HepG2 (cell line): ENCODE measurements around the gene ABCB8. TPM values are rescaled to one million over a fixed set of nuclear protein-coding genes. Genes with fewer than 3 reads are reported as not detected.

Experiments
- CC2D1A ChIP-seq: sonication (generic); formaldehyde crosslinking; IDR thresholded peaks from 2 replicates; pipeline ENCODE4 v1.8.1; 2023; ENCODE audit warnings: mild to moderate bottlenecking, missing genetic modification reagents
- EED ChIP-seq: sonication (generic); formaldehyde crosslinking; IDR thresholded peaks from 2 replicates; pipeline ENCODE4 v1.5.0; 2020; ENCODE audit warnings: mild to moderate bottlenecking, missing genetic modification reagents
- ETV5 ChIP-seq: IDR thresholded peaks from 2 replicates; pipeline ENCODE4 v1.6.1; 2018; ENCODE audit warnings: missing biosample characterization, missing genetic modification reagents, inconsistent platforms, borderline replicate concordance
- EZH2 ChIP-seq: conservative IDR thresholded peaks from 2 replicates; pipeline ENCODE4 v1.6.1; 2012; ENCODE audit warnings: mild to moderate bottlenecking, low read depth, low read length, moderate library complexity
- GLI4 ChIP-seq: sonication (generic); formaldehyde crosslinking; IDR thresholded peaks from 2 replicates; pipeline ENCODE4 v1.5.1; 2020; ENCODE audit warnings: missing genetic modification reagents, mild to moderate bottlenecking, moderate library complexity, borderline replicate concordance
- HNRNPLL ChIP-seq: fragments of 200-400 bp; formaldehyde crosslinking; IDR thresholded peaks from 2 replicates; pipeline ENCODE4 v1.6.1; 2017; ENCODE audit warnings: mild to moderate bottlenecking, low read depth, low read length; ENCODE audit not compliant: poor library complexity, severe bottlenecking
- JDP2 ChIP-seq: sonication (generic); formaldehyde crosslinking; IDR thresholded peaks from 2 replicates; pipeline ENCODE4 v1.8.1; 2022; ENCODE audit warnings: missing genetic modification reagents, borderline replicate concordance
- KMT2A ChIP-seq: sonication (generic); formaldehyde crosslinking; IDR thresholded peaks from 2 replicates; pipeline ENCODE4 v1.4.0; 2020; ENCODE audit warnings: missing genetic modification reagents
- MED8 ChIP-seq: sonication (generic); formaldehyde crosslinking; IDR thresholded peaks from 2 replicates; pipeline ENCODE4 v1.8.1; 2023; ENCODE audit warnings: mild to moderate bottlenecking, missing genetic modification reagents; ENCODE audit not compliant: insufficient replicate concordance
- MXD4 ChIP-seq: IDR thresholded peaks from 2 replicates; pipeline ENCODE4 v1.6.1; 2016; ENCODE audit warnings: mild to moderate bottlenecking, missing biosample characterization, missing genetic modification reagents
- PHF8 ChIP-seq: sonication (generic); formaldehyde crosslinking; IDR thresholded peaks from 2 replicates; pipeline ENCODE4 v1.5.0; 2020; ENCODE audit warnings: missing genetic modification reagents
- SIX4 ChIP-seq: sonication (generic); formaldehyde crosslinking; IDR thresholded peaks from 2 replicates; pipeline ENCODE4 v1.4.0; 2020; ENCODE audit warnings: missing genetic modification reagents
- SRSF9 ChIP-seq: fragments of 200-400 bp; formaldehyde crosslinking; IDR thresholded peaks from 2 replicates; pipeline ENCODE4 v1.6.1; 2018; ENCODE audit warnings: borderline replicate concordance, mild to moderate bottlenecking, low read depth, low read length; ENCODE audit not compliant: insufficient read depth, poor library complexity, severe bottlenecking
- TCF7L2 ChIP-seq: IDR thresholded peaks from 2 replicates; pipeline ENCODE4 v1.6.1; 2011; ENCODE audit warnings: mild to moderate bottlenecking, low read depth, low read length, moderate library complexity
- ZNF160 ChIP-seq: sonication (generic); formaldehyde crosslinking; IDR thresholded peaks from 2 replicates; pipeline ENCODE4 v1.8.0; 2022; ENCODE audit warnings: mild to moderate bottlenecking, inconsistent platforms, missing genetic modification reagents
- ZNF382 ChIP-seq: sonication (generic); formaldehyde crosslinking; IDR thresholded peaks from 2 replicates; pipeline ENCODE4 v1.5.0; 2020; ENCODE audit warnings: missing genetic modification reagents, mild to moderate bottlenecking, borderline replicate concordance
- ZNF552 ChIP-seq: sonication (generic); formaldehyde crosslinking; IDR thresholded peaks from 2 replicates; pipeline ENCODE4 v1.9.0; 2022; ENCODE audit warnings: missing genetic modification reagents, mild to moderate bottlenecking, borderline replicate concordance
- ZNF557 ChIP-seq: sonication (generic); formaldehyde crosslinking; IDR thresholded peaks from 2 replicates; pipeline ENCODE4 v1.4.0; 2020; ENCODE audit warnings: missing genetic modification reagents
- ZNF607 ChIP-seq: sonication (generic); formaldehyde crosslinking; IDR thresholded peaks from 2 replicates; pipeline ENCODE4 v1.5.1; 2020; ENCODE audit warnings: missing genetic modification reagents, mild to moderate bottlenecking, borderline replicate concordance
- polyA plus RNA-seq, 8 experiments: library from polyadenylated mRNA; depleted of rRNA in 3 of 8; stranded (reverse) in 7 of 8; unstranded in 1 of 8; fragments of >200 nt; fragmentation: Illumina TruSeq in 4 of 8; extraction: Trizol in 4 of 8; gene quantifications; 2 replicates each; pipeline versions ENCODE4 v1.2.1 to v1.2.3, GENCODE V29; 2011 to 2016; ENCODE audit warnings: low read depth in 4 of 8, missing spikeins in 1 of 8, mixed read lengths in 1 of 8; ENCODE audit not compliant: insufficient read depth in 1 of 8
- total RNA-seq, 5 experiments: library from RNA; depleted of rRNA; stranded (reverse); fragments of >200 nt; fragmentation: Illumina TruSeq; extraction: Trizol; gene quantifications; 2 replicates each; pipeline ENCODE4 v1.2.3, GENCODE V29; 2016; ENCODE audit warnings: low read depth in 1 of 5
- TF ChIP-seq, protein P1 (sequence below): sonication (generic); formaldehyde crosslinking; IDR thresholded peaks from 2 replicates; pipeline ENCODE4 v1.5.0; 2020; ENCODE audit warnings: mild to moderate bottlenecking, missing genetic modification reagents
- TF ChIP-seq, protein P2 (sequence below): sonication (generic); formaldehyde crosslinking; IDR thresholded peaks from 2 replicates; pipeline ENCODE4 v1.5.1; 2020; ENCODE audit warnings: missing genetic modification reagents, mild to moderate bottlenecking, borderline replicate concordance
- TF ChIP-seq, protein P3 (sequence below): sonication (generic); formaldehyde crosslinking; IDR thresholded peaks from 2 replicates; pipeline ENCODE4 v1.8.0; 2022; ENCODE audit warnings: missing genetic modification reagents, mild to moderate bottlenecking, borderline replicate concordance

The ABCB8 gene
- total and polyA plus RNA-seq, 2 of the 13 experiments (the other 11 are each of a cell fraction or from before 2014, with no cell fraction given) = 6.6 to 16.7 TPM

DNA sequence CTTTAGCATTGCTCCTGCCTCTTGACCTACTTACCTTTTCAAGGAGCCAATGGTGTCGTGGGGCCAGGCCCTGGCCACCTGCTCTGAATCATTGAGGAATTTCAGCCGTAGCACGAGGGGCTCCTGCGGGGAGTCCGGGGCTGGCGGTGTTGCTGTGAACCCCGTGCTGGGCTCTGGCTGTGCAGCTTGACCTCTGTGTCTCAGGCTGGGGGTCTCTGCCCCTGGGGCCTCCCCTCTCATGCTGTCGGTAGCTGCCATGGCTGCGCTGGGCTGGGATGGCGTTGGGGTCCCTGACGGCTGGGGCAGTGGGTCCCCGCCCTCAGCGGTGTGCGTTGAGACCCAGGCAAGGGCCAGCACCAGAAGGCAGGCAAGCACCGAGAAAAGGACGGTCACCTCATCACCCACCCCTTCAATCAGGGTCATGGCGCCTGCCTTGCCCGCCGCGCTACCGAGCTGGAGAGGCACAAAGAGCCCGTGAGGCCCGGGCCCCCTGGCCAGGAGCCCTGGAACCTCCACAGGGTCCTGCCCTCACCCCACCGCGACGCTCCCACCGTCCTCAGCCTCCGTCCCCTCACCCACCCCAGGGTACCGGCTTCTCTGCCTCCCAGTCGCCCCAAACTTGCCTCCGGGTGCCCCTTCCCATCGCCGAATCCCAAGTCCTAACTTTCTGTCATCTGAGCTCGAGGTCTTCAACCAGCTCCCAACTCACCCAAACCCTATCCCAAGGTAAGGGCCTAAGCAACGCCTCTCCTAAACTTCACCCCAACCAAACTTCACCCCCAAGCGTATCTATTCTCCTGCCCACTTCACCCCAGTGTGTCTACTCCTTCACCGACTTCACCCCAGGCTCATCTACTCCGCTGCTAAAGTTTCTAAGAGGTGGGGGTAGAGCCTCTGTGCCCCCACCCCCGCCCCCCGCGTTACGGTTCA, 54.2 kb downstream of the ABCB8 start (continued):
- TF ChIP-seq, protein P1, sequence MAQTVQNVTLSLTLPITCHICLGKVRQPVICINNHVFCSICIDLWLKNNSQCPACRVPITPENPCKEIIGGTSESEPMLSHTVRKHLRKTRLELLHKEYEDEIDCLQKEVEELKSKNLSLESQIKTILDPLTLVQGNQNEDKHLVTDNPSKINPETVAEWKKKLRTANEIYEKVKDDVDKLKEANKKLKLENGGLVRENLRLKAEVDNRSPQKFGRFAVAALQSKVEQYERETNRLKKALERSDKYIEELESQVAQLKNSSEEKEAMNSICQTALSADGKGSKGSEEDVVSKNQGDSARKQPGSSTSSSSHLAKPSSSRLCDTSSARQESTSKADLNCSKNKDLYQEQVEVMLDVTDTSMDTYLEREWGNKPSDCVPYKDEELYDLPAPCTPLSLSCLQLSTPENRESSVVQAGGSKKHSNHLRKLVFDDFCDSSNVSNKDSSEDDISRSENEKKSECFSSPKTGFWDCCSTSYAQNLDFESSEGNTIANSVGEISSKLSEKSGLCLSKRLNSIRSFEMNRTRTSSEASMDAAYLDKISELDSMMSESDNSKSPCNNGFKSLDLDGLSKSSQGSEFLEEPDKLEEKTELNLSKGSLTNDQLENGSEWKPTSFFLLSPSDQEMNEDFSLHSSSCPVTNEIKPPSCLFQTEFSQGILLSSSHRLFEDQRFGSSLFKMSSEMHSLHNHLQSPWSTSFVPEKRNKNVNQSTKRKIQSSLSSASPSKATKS (CRISPR knock-in tag) = no peak; the same call in 1 of the 2 replicates
- TF ChIP-seq JDP2 (CRISPR knock-in tag) = no peak
- TF ChIP-seq ETV5 (CRISPR knock-in tag) = no peak
- no peak for TF ChIP-seq SRSF9
- TF ChIP-seq EED = no peak
- TF ChIP-seq MED8 (CRISPR knock-in tag) = peak; percentile 45
- TF ChIP-seq EZH2 = no peak
- no peak for TF ChIP-seq TCF7L2
- TF ChIP-seq HNRNPLL = no peak
- 0 out of 2 replicates have a peak, but pooled peaks have one; percentile 23 for TF ChIP-seq GLI4
- TF ChIP-seq ZNF607 (CRISPR knock-in tag) = no peak
- no peak for TF ChIP-seq KMT2A (CRISPR knock-in tag)
- TF ChIP-seq PHF8 (CRISPR knock-in tag) = peak; percentile 26; the same call in 1 of the 2 replicates
- no peak for TF ChIP-seq ZNF160
- no peak for TF ChIP-seq MXD4 (CRISPR knock-in tag)
- TF ChIP-seq ZNF552 = no peak
- TF ChIP-seq, protein P2, sequence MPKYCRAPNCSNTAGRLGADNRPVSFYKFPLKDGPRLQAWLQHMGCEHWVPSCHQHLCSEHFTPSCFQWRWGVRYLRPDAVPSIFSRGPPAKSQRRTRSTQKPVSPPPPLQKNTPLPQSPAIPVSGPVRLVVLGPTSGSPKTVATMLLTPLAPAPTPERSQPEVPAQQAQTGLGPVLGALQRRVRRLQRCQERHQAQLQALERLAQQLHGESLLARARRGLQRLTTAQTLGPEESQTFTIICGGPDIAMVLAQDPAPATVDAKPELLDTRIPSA (CRISPR knock-in tag) = no peak
- no peak for TF ChIP-seq ZNF382 (CRISPR knock-in tag)
- TF ChIP-seq, protein P3, sequence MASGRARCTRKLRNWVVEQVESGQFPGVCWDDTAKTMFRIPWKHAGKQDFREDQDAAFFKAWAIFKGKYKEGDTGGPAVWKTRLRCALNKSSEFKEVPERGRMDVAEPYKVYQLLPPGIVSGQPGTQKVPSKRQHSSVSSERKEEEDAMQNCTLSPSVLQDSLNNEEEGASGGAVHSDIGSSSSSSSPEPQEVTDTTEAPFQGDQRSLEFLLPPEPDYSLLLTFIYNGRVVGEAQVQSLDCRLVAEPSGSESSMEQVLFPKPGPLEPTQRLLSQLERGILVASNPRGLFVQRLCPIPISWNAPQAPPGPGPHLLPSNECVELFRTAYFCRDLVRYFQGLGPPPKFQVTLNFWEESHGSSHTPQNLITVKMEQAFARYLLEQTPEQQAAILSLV = peak; percentile 46; the same call in 1 of the 2 replicates
- no peak for TF ChIP-seq SIX4 (CRISPR knock-in tag)
- no peak for TF ChIP-seq ZNF557
- no peak for TF ChIP-seq CC2D1A (CRISPR knock-in tag)
